Hematopoietic multipotent progenitor cell treated with erythropoietin and hydrocortisone succinate and interleukin-3 and kit ligand, for 8 days (in vitro differentiated cells): ENCODE measurements around the gene LRRTM2.

Experiments
- DNase-seq: peaks from one replicate; pipeline ENCODE4 v3.0.0-alpha.2; 2015

LRRTM2 gene

GRCh38 chr5:138833726-138834480, 41.2 kb downstream of the LRRTM2 start:
- DNase-seq = no peak

- no peak for DNase-seq
Measured at GRCh38 chr5:138833080-138833479, 42.1 kb downstream of the LRRTM2 start.

GRCh38 chr5:138832218-138832617, 42.9 kb downstream of the LRRTM2 start:
- no peak for DNase-seq

GRCh38 chr5:138831703-138832102, 43.4 kb downstream of the LRRTM2 start:
- DNase-seq = no peak

- DNase-seq = no peak
Measured at GRCh38 chr5:138829341-138829740, 45.8 kb downstream of the LRRTM2 start.

- DNase-seq = no peak
Measured at GRCh38 chr5:138828556-138828955, 46.6 kb downstream of the LRRTM2 start.

GRCh38 chr5:138824924-138825863, 49.9 kb downstream of the LRRTM2 start:
- peak; percentile 29 for DNase-seq

- DNase-seq = peak; percentile 25
Measured at GRCh38 chr5:138824516-138824915, 50.6 kb downstream of the LRRTM2 start.

- no peak for DNase-seq
Measured at GRCh38 chr5:138820695-138821094, 54.4 kb downstream of the LRRTM2 start.

GRCh38 chr5:138819081-138819480, 56.1 kb downstream of the LRRTM2 start:
- no peak for DNase-seq
